HEK293T (cell line): ENCODE measurements around the gene CA10.

ENCODE experiments used
- BHLHE40 ChIP-seq: fragments of 450-650 bp; IDR thresholded peaks from 2 replicates; pipeline ENCODE4 v1.6.1; 2016; ENCODE audit warnings: mild to moderate bottlenecking, moderate library complexity, borderline replicate concordance
- CTBP1 ChIP-seq: fragments of 450-650 bp; IDR thresholded peaks from 2 replicates; pipeline ENCODE4 v1.6.1; 2016; ENCODE audit warnings: borderline replicate concordance
- FOXA1 ChIP-seq: fragments of 450-650 bp; IDR thresholded peaks from 2 replicates; pipeline ENCODE4 v1.6.1; 2016; ENCODE audit warnings: mild to moderate bottlenecking
- FOXM1 ChIP-seq: fragments of 450-650 bp; IDR thresholded peaks from 2 replicates; pipeline ENCODE4 v1.6.1; 2017; ENCODE audit warnings: mild to moderate bottlenecking, borderline replicate concordance
- HDGF ChIP-seq: fragments of 450-650 bp; IDR thresholded peaks from 2 replicates; pipeline ENCODE4 v1.6.1; 2017; ENCODE audit warnings: antibody characterized with exemption, borderline replicate concordance
- L3MBTL2 ChIP-seq: fragments of 450-650 bp; conservative IDR thresholded peaks from 2 replicates; pipeline ENCODE4 v1.6.1; 2016; ENCODE audit warnings: mild to moderate bottlenecking
- PKNOX1 ChIP-seq: fragments of 450-650 bp; IDR thresholded peaks from 2 replicates; pipeline ENCODE4 v1.6.1; 2016
- SUZ12 ChIP-seq: fragments of 450-650 bp; IDR thresholded peaks from 2 replicates; pipeline ENCODE4 v1.6.1; 2016; ENCODE audit warnings: mild to moderate bottlenecking
- TARDBP ChIP-seq: fragments of 450-650 bp; IDR thresholded peaks from 2 replicates; pipeline ENCODE4 v1.6.1; 2016

DNA sequence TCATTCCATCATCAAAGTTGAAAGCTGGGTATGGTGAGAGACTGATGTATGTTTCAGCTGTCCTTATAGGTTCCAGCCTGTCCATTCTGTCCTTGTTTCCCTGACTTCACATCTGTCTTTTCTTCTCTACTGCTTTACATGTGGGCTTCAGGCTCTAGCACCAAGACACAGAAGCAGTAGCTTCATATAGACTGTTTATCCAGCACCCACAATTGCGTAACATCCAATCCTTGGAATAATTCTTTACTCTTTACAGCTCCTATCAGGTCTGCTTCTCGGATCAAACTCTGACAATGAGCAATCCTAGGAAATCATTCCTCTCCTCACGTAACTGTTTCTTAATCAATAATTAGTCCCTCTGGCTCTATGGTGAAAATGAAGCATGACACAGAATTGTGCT, 158.9 kb downstream of the CA10 start:
- TF ChIP-seq PKNOX1: no peak
- no peak for TF ChIP-seq BHLHE40
- TF ChIP-seq FOXA1: no peak
- TF ChIP-seq SUZ12: no peak
- no peak for TF ChIP-seq TARDBP
- TF ChIP-seq L3MBTL2: no peak
- TF ChIP-seq HDGF: no peak
- TF ChIP-seq FOXM1: no peak
- no peak for TF ChIP-seq CTBP1
